Astrocyte of the spinal cord (primary cell): ENCODE measurements around the gene BTBD9.

ENCODE experiments used
- DNase-seq: peaks from one replicate; pipeline ENCODE4 v3.0.0; 2011; ENCODE audit warnings: low read depth, low spot score
- H3K4me3 ChIP-seq: 2 replicates; pipeline ENCODE4 v1.5.1; 2011; ENCODE audit warnings: low read depth, mild to moderate bottlenecking, low read length, moderate library complexity
- in situ Hi-C: cut with HindIII; loops from 2 replicates; pipeline ENCODE4 v1.10.0; 2017; ENCODE audit warnings: low sequenced_read_pairs
- TF ChIP-seq, protein P1 (sequence below): IDR thresholded peaks from 2 replicates; pipeline ENCODE4 v1.5.1; 2012; ENCODE audit warnings: low read depth, mild to moderate bottlenecking, low read length, inconsistent platforms

The BTBD9 gene

GRCh38 chr6:38172739-38173410 is 466.9 kb downstream of the BTBD9 start:
- DNase-seq: no peak
- TF ChIP-seq, protein P1, sequence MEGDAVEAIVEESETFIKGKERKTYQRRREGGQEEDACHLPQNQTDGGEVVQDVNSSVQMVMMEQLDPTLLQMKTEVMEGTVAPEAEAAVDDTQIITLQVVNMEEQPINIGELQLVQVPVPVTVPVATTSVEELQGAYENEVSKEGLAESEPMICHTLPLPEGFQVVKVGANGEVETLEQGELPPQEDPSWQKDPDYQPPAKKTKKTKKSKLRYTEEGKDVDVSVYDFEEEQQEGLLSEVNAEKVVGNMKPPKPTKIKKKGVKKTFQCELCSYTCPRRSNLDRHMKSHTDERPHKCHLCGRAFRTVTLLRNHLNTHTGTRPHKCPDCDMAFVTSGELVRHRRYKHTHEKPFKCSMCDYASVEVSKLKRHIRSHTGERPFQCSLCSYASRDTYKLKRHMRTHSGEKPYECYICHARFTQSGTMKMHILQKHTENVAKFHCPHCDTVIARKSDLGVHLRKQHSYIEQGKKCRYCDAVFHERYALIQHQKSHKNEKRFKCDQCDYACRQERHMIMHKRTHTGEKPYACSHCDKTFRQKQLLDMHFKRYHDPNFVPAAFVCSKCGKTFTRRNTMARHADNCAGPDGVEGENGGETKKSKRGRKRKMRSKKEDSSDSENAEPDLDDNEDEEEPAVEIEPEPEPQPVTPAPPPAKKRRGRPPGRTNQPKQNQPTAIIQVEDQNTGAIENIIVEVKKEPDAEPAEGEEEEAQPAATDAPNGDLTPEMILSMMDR: no peak
- H3K4me3 ChIP-seq: no peak overlapping the region
- in situ Hi-C loops: no loop called here

DNA sequence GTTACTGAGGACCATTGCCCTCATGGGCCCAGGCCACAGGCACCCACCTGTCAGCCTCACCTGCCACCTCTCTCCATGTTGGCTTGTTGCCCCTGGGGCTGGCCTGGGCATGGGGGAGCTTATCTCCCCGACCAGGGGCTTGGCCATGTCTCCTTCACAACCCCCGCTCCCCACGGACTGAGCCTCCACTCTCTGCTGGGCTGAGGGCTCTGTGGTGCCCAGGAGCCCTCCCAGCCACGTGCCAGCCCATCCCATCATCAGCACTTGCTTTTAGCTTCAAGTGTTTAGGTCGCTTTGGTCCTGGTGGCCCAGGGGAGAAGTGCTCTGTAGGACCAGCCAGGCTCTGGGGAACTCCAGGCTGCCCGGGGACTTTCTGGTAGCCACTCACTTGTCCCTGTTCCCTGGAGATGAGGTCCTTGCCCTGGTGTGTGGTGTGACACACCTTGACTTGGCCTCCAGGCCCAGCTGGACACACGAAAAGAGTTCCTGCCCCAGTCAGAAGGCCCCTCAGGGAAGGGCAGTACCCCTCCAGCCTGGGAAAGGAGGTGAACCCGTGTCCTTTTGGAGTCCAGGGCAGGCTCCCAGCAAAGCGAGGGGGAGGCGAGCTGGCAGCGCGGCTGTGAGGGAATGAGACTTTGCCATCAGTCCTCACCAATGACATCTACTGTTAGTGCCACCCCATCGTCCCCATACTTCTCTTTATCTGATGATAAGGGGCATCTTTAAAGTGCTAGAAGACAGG is 467.6 kb downstream of the BTBD9 start:
- in situ Hi-C loops: no loop called here
- no peak for DNase-seq
- no peak overlapping the region for H3K4me3 ChIP-seq
- TF ChIP-seq, protein P1: no peak

DNA sequence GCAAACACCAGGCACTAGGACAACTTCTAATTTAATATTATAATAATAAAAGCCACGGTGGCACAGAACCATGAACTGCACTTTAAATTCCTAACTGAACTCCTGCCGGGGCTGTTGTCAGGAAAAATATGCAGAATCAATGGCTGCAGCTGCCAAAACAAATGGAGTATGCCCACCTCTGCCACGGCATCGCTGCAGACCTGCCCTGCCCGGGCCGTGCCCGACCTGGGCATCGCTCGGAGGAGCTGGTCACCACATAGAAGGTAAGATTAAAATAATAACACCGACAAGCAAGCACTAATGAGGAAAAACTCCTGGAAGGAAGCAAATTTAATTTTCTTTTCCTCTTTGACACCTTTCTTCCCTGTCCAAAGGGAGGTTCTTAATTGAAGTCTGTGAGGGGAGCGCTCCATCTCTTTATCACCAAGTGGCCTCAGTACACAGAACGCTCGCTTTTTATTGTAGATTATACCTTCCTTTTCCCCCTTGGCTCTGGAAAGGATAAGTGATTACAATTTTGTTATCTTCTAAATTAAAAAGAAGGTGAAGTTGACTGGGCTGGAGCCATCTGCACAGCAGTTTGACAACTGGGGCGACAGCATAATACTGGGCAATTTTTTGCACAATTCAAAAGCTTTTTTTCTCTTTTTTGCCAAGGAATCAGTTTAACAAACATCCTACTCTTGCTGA is 468.9 kb downstream of the BTBD9 start:
- in situ Hi-C loops: no loop called here
- no peak overlapping the region for H3K4me3 ChIP-seq
- TF ChIP-seq, protein P1: no peak
- no peak for DNase-seq

- no peak overlapping the region for H3K4me3 ChIP-seq
- TF ChIP-seq, protein P1: no peak
- DNase-seq: no peak
- in situ Hi-C loops: no loop called here
These were observed 469.7 kb downstream of the BTBD9 start for GRCh38 chr6:38169977-38170526.

- in situ Hi-C loops: no loop called here
These were observed 470.3 kb downstream of the BTBD9 start for GRCh38 chr6:38169221-38169976.

More at GRCh38 chr6:38169221-38169976, 470.3 kb downstream of the BTBD9 start:
- TF ChIP-seq, protein P1: no peak
- H3K4me3 ChIP-seq: no peak overlapping the region
- no peak for DNase-seq
